HG03103 (cell line): Measurements from ENCODE around the gene NFS1.

Source experiments
- ATAC-seq: cut with Tn5 transposase; IDR thresholded peaks from one replicate; pipeline ENCODE4 v1.9.1; 2021; ENCODE audit warnings: low read depth; ENCODE audit not compliant: unreplicated experiment

Gene NFS1

GRCh38 chr20:35644806-35645205 lies 54.3 kb downstream of the NFS1 start:
- no peak for ATAC-seq

- no peak for ATAC-seq
Measured at GRCh38 chr20:35643045-35643444, 56.1 kb downstream of the NFS1 start.

- ATAC-seq, result no peak
Measured at GRCh38 chr20:35641743-35642142, 57.4 kb downstream of the NFS1 start.

- no peak for ATAC-seq
Measured at GRCh38 chr20:35640724-35641123, 58.4 kb downstream of the NFS1 start.

GRCh38 chr20:35638751-35639150 lies 60.4 kb downstream of the NFS1 start:
- no peak for ATAC-seq

- no peak for ATAC-seq
Measured at GRCh38 chr20:35637276-35637675, 61.9 kb downstream of the NFS1 start.

GRCh38 chr20:35636095-35636494 lies 63.1 kb downstream of the NFS1 start:
- ATAC-seq, result no peak

GRCh38 chr20:35635652-35636051 lies 63.5 kb downstream of the NFS1 start:
- ATAC-seq, result no peak

GRCh38 chr20:35632539-35633115 lies 66.5 kb downstream of the NFS1 start:
- ATAC-seq, result no peak

GRCh38 chr20:35630636-35631035 lies 68.5 kb downstream of the NFS1 start:
- no peak for ATAC-seq

- no peak for ATAC-seq
Measured at GRCh38 chr20:35629427-35630145, 69.6 kb downstream of the NFS1 start.

- ATAC-seq, result no peak
Measured at GRCh38 chr20:35627121-35627520, 72.0 kb downstream of the NFS1 start.

- ATAC-seq, result no peak
Measured at GRCh38 chr20:35626386-35627001, 72.7 kb downstream of the NFS1 start.

- ATAC-seq, result no peak
Measured at GRCh38 chr20:35625584-35626385, 73.4 kb downstream of the NFS1 start.

- ATAC-seq, result no peak
Measured at GRCh38 chr20:35621560-35621946, 77.6 kb downstream of the NFS1 start.

GRCh38 chr20:35620818-35621559 lies 78.2 kb downstream of the NFS1 start:
- ATAC-seq, result no peak

GRCh38 chr20:35619196-35620095 lies 79.7 kb downstream of the NFS1 start:
- no peak for ATAC-seq

- no peak for ATAC-seq
Measured at GRCh38 chr20:35618263-35619131, 80.7 kb downstream of the NFS1 start.
